Daoy (cell line): Measurements from ENCODE around the gene SKOR2. TPM values are rescaled to one million over a fixed set of nuclear protein-coding genes. Genes with fewer than 3 reads are reported as not detected.

Experiments used
- total RNA-seq: library from RNA; depleted of rRNA; stranded (reverse); fragments of >200 nt; shearing (Covaris generic); gene quantifications from 2 replicates; pipeline ENCODE4 v1.2.3, GENCODE V29; 2014; rRNA removed

The SKOR2 gene
- total RNA-seq, 1 experiment from 2014 or later, result not detected

Other genes with a start within 250 kb of the SKOR2 start
- gene ELOA2, start 216.0 kb downstream of the SKOR2 start, total RNA-seq, result not detected in 2 replicates
- gene HDHD2, start 101.2 kb downstream of the SKOR2 start, total RNA-seq, result 12.1 and 22.9 TPM in 2 replicates
- 28.2 and 38.5 TPM in 2 replicates for gene IER3IP1, start 75.3 kb downstream of the SKOR2 start, total RNA-seq